ENCODE measurements around the gene ZNF93. TPM values are rescaled to one million over a fixed set of nuclear protein-coding genes. Genes with fewer than 3 reads are reported as not detected.

ZNF93 gene
- total and polyA plus RNA-seq, 9 of the 15 experiments (the other 6 are each of a cell fraction or from before 2014, with no cell fraction given), result 11.1 to 26.3 (median 17.1) TPM

DNA sequence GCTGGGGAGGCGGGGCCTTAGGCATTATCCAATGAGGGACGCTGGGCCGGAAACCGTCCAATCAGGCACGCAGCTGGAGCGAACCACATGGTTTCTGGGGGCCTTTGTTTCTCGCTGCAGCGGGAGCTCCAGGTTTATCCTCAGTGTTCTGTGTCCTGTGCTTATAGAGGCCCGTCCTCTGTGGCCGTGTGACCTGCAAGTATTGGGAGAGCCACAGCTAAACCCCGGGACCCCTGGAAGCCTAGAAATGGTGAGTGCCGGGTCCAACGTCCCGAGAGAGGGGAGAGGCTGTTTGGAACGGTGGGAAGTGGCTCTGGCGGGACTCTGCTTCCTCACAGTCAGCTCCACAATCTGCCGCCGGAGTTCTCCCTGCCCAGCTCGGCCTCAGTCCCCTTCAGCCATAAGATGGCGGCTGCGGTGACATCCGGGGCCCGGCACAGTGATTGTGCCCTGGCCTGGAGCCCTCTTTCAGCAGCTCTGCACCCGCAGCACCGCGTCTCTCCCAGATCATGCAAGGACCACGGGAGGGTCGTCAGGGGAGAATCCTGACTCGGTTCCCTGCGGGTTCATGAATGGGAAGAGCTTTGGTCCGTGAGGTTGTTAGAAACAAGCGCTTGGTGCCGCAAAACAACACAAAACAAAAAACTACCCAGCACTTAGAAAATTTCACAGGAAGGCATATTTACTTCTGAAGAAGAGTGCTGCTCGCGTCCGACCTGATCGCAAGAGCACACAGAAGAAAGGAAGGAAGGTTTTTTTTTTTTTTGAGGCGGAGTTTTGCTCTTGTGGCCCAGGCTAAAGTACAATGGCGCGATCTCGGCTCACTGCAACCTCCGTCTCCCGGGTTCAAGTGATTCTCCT is 34.8 kb upstream of the ZNF93 start, which contains the start of gene ZNF253 (continued):
- TF ChIP-seq MBD2 (IDR thresholded peaks at IDR 0.05; ENCODE audit: borderline replicate concordance, low read depth), result peak; percentile 87
- peak; percentile 28 for TF ChIP-seq TEAD4 (IDR thresholded peaks at IDR 0.05; ENCODE audit: low read length)
- no peak for TF ChIP-seq TEAD4 (CRISPR knock-in tag; IDR thresholded peaks at IDR 0.05; ENCODE audit: borderline replicate concordance)
- peak; percentile 89 for TF ChIP-seq TAF9B (IDR thresholded peaks at IDR 0.05; ENCODE audit: partially characterized antibody)
- no peak for TF ChIP-seq E2F3 (CRISPR knock-in tag; IDR thresholded peaks at IDR 0.05)
- TF ChIP-seq MYBL2 (IDR thresholded peaks at IDR 0.05; ENCODE audit: low read depth), result no peak; the same call in 1 of the 2 replicates
- TF ChIP-seq MYBL2 (CRISPR knock-in tag; IDR thresholded peaks at IDR 0.05; ENCODE audit: borderline replicate concordance), result no peak
- TF ChIP-seq, protein P1, sequence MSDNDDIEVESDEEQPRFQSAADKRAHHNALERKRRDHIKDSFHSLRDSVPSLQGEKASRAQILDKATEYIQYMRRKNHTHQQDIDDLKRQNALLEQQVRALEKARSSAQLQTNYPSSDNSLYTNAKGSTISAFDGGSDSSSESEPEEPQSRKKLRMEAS (CRISPR knock-in tag; IDR thresholded peaks at IDR 0.05), result peak; percentile 56; the same call in 1 of the 2 replicates
- TF ChIP-seq, protein P2, sequence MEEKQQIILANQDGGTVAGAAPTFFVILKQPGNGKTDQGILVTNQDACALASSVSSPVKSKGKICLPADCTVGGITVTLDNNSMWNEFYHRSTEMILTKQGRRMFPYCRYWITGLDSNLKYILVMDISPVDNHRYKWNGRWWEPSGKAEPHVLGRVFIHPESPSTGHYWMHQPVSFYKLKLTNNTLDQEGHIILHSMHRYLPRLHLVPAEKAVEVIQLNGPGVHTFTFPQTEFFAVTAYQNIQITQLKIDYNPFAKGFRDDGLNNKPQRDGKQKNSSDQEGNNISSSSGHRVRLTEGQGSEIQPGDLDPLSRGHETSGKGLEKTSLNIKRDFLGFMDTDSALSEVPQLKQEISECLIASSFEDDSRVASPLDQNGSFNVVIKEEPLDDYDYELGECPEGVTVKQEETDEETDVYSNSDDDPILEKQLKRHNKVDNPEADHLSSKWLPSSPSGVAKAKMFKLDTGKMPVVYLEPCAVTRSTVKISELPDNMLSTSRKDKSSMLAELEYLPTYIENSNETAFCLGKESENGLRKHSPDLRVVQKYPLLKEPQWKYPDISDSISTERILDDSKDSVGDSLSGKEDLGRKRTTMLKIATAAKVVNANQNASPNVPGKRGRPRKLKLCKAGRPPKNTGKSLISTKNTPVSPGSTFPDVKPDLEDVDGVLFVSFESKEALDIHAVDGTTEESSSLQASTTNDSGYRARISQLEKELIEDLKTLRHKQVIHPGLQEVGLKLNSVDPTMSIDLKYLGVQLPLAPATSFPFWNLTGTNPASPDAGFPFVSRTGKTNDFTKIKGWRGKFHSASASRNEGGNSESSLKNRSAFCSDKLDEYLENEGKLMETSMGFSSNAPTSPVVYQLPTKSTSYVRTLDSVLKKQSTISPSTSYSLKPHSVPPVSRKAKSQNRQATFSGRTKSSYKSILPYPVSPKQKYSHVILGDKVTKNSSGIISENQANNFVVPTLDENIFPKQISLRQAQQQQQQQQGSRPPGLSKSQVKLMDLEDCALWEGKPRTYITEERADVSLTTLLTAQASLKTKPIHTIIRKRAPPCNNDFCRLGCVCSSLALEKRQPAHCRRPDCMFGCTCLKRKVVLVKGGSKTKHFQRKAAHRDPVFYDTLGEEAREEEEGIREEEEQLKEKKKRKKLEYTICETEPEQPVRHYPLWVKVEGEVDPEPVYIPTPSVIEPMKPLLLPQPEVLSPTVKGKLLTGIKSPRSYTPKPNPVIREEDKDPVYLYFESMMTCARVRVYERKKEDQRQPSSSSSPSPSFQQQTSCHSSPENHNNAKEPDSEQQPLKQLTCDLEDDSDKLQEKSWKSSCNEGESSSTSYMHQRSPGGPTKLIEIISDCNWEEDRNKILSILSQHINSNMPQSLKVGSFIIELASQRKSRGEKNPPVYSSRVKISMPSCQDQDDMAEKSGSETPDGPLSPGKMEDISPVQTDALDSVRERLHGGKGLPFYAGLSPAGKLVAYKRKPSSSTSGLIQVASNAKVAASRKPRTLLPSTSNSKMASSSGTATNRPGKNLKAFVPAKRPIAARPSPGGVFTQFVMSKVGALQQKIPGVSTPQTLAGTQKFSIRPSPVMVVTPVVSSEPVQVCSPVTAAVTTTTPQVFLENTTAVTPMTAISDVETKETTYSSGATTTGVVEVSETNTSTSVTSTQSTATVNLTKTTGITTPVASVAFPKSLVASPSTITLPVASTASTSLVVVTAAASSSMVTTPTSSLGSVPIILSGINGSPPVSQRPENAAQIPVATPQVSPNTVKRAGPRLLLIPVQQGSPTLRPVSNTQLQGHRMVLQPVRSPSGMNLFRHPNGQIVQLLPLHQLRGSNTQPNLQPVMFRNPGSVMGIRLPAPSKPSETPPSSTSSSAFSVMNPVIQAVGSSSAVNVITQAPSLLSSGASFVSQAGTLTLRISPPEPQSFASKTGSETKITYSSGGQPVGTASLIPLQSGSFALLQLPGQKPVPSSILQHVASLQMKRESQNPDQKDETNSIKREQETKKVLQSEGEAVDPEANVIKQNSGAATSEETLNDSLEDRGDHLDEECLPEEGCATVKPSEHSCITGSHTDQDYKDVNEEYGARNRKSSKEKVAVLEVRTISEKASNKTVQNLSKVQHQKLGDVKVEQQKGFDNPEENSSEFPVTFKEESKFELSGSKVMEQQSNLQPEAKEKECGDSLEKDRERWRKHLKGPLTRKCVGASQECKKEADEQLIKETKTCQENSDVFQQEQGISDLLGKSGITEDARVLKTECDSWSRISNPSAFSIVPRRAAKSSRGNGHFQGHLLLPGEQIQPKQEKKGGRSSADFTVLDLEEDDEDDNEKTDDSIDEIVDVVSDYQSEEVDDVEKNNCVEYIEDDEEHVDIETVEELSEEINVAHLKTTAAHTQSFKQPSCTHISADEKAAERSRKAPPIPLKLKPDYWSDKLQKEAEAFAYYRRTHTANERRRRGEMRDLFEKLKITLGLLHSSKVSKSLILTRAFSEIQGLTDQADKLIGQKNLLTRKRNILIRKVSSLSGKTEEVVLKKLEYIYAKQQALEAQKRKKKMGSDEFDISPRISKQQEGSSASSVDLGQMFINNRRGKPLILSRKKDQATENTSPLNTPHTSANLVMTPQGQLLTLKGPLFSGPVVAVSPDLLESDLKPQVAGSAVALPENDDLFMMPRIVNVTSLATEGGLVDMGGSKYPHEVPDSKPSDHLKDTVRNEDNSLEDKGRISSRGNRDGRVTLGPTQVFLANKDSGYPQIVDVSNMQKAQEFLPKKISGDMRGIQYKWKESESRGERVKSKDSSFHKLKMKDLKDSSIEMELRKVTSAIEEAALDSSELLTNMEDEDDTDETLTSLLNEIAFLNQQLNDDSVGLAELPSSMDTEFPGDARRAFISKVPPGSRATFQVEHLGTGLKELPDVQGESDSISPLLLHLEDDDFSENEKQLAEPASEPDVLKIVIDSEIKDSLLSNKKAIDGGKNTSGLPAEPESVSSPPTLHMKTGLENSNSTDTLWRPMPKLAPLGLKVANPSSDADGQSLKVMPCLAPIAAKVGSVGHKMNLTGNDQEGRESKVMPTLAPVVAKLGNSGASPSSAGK (IDR thresholded peaks at IDR 0.05), result peak; percentile 96
- TF ChIP-seq TCF7 (IDR thresholded peaks at IDR 0.05; ENCODE audit: borderline replicate concordance), result no peak
- no peak; the same call in 1 of the 2 replicates for TF ChIP-seq CHCHD3 (CRISPR knock-in tag; IDR thresholded peaks at IDR 0.05)
- TF ChIP-seq SUPT5H (IDR thresholded peaks at IDR 0.05), result peak; percentile 95

Measured in K562 (cell line).